Nephron (organoid): ENCODE data around the gene PPFIA4.
"Not testable (repeated sequence)": the region's sequence is repeated elsewhere in the genome, so short reads cannot be mapped to it uniquely, and the experiment has no call there.

Experiments
- H3K27ac Mint-ChIP-seq, 3 experiments: 2 replicates each; pipeline ENCODE4 v1.8.0; 2020; ENCODE audit warnings: mixed read lengths in 3 of 3, mild to moderate bottlenecking in 2 of 3, moderate library complexity in 1 of 3
- H3K27me3 Mint-ChIP-seq: 2 replicates; pipeline ENCODE4 v1.8.0; 2021; ENCODE audit warnings: low read depth, mild to moderate bottlenecking, moderate library complexity, mixed read lengths
- H3K36me3 Mint-ChIP-seq: 2 replicates; pipeline ENCODE4 v1.8.0; 2020; ENCODE audit warnings: low read depth, mixed read lengths
- H3K4me1 Mint-ChIP-seq: 2 replicates; pipeline ENCODE4 v1.8.0; 2020; ENCODE audit warnings: mixed read lengths
- H3K4me3 Mint-ChIP-seq, 3 experiments: 2 replicates each; pipeline ENCODE4 v1.8.0; 2020; ENCODE audit warnings: mild to moderate bottlenecking in 3 of 3, mixed read lengths in 3 of 3, moderate library complexity in 2 of 3
- H3K9me3 Mint-ChIP-seq: 2 replicates; pipeline ENCODE4 v1.8.0; 2020; ENCODE audit warnings: mixed read lengths
- CTCF ChIP-seq, 3 experiments: fragments of 200-600 bp; sonication (generic); IDR thresholded peaks; one replicate each; pipeline ENCODE4 v1.5.0; 2021; ENCODE audit warnings: antibody characterized with exemption in 3 of 3; ENCODE audit not compliant: unreplicated experiment in 3 of 3

The PPFIA4 gene

GRCh38 chr1:203026031-203026665 lies at the start of gene PPFIA4:
Gene PPFIA4, plus strand, starts transcription at chr1:203026491. Its CDS starts 12,518 bp downstream, at chr1:203039009.
- no peak for TF ChIP-seq CTCF (IDR thresholded peaks at IDR 0.05; ENCODE audit: unreplicated experiment in 3 of 3)
- Mint-ChIP-seq H3K9me3 (no peaks in the 10 kb centered on the region), H3K27me3 (peaks cover 12% of the 10 kb centered on the region), H3K36me3 (peaks cover 37% of the 10 kb centered on the region), H3K4me1 (peaks cover 35% of the 10 kb centered on the region), H3K4me3 (peak within 1 kb of the TSS; percentile 82 to 91 (median 89)), H3K27ac (peak within 1 kb of the TSS; percentile 22 to 91 (median 68))

- no peaks in the 10 kb centered on the region for H3K4me1 Mint-ChIP-seq
- no peak overlapping the region for H3K4me3 Mint-ChIP-seq
- peaks cover 57% of the 10 kb centered on the region for H3K27me3 Mint-ChIP-seq
- H3K36me3 Mint-ChIP-seq, result no peaks in the 10 kb centered on the region
- H3K27ac Mint-ChIP-seq, result no peak overlapping the region
- no peaks in the 10 kb centered on the region for H3K9me3 Mint-ChIP-seq
- TF ChIP-seq CTCF (IDR thresholded peaks at IDR 0.05; ENCODE audit: unreplicated experiment in 3 of 3), result no peak
Observed at GRCh38 chr1:202976633-202977032, 49.7 kb upstream of the PPFIA4 start.

GRCh38 chr1:202979459-202979858 lies 46.8 kb upstream of the PPFIA4 start:
- Mint-ChIP-seq H3K4me1 (no peaks in the 10 kb centered on the region), H3K36me3 (no peaks in the 10 kb centered on the region), H3K9me3 (no peaks in the 10 kb centered on the region), H3K27ac (no peak overlapping the region), H3K4me3 (no peak overlapping the region), H3K27me3 (peaks cover 40% of the 10 kb centered on the region)
- no peak for TF ChIP-seq CTCF (IDR thresholded peaks at IDR 0.05; ENCODE audit: unreplicated experiment in 3 of 3)

- Mint-ChIP-seq H3K27me3 (peaks cover 27% of the 10 kb centered on the region), H3K36me3 (no peaks in the 10 kb centered on the region), H3K9me3 (no peaks in the 10 kb centered on the region), H3K27ac (no peak overlapping the region), H3K4me3 (no peak overlapping the region), H3K4me1 (no peaks in the 10 kb centered on the region)
- no peak for TF ChIP-seq CTCF (IDR thresholded peaks at IDR 0.05; ENCODE audit: unreplicated experiment in 3 of 3)
Observed at GRCh38 chr1:202981939-202982338, 44.4 kb upstream of the PPFIA4 start.

GRCh38 chr1:202982715-202983430 lies 43.4 kb upstream of the PPFIA4 start:
- H3K4me3 Mint-ChIP-seq, result no peak overlapping the region
- no peak for TF ChIP-seq CTCF (IDR thresholded peaks at IDR 0.05; ENCODE audit: unreplicated experiment in 3 of 3)
- H3K9me3 Mint-ChIP-seq, result no peaks in the 10 kb centered on the region
- H3K4me1 Mint-ChIP-seq, result no peaks in the 10 kb centered on the region
- no peak overlapping the region for H3K27ac Mint-ChIP-seq
- H3K36me3 Mint-ChIP-seq, result no peaks in the 10 kb centered on the region
- H3K27me3 Mint-ChIP-seq, result peaks cover 18% of the 10 kb centered on the region

GRCh38 chr1:202986120-202986519 lies 40.2 kb upstream of the PPFIA4 start:
- H3K9me3 Mint-ChIP-seq, H3K4me1 Mint-ChIP-seq, H3K4me3 Mint-ChIP-seq, H3K36me3 Mint-ChIP-seq, H3K27ac Mint-ChIP-seq: not testable (repeated sequence)
- peaks cover 21% of the 10 kb centered on the region for H3K27me3 Mint-ChIP-seq
